Astrocyte of the cerebellum (primary cell): ENCODE results near the gene LMO7.

Experiments used
- DNase-seq: peaks from one replicate; pipeline ENCODE4 v3.0.0-alpha.2; 2011; ENCODE audit warnings: low read depth
- H3K4me3 ChIP-seq: 2 replicates; pipeline ENCODE4 v1.5.1; 2011; ENCODE audit warnings: mild to moderate bottlenecking, low read depth, low read length, moderate library complexity
- in situ Hi-C: cut with HindIII; loops from 2 replicates; pipeline ENCODE4 v1.10.0; 2017; ENCODE audit warnings: low sequenced_read_pairs
- TF ChIP-seq, protein P1 (sequence below): IDR thresholded peaks from 2 replicates; pipeline ENCODE4 v1.5.1; 2012; ENCODE audit warnings: low read length, low read depth, moderate library complexity, mild to moderate bottlenecking; ENCODE audit errors: missing control alignments

LMO7 gene

GRCh38 chr13:75806117-75806516 lies 170.0 kb downstream of the LMO7 start:
- TF ChIP-seq, protein P1, sequence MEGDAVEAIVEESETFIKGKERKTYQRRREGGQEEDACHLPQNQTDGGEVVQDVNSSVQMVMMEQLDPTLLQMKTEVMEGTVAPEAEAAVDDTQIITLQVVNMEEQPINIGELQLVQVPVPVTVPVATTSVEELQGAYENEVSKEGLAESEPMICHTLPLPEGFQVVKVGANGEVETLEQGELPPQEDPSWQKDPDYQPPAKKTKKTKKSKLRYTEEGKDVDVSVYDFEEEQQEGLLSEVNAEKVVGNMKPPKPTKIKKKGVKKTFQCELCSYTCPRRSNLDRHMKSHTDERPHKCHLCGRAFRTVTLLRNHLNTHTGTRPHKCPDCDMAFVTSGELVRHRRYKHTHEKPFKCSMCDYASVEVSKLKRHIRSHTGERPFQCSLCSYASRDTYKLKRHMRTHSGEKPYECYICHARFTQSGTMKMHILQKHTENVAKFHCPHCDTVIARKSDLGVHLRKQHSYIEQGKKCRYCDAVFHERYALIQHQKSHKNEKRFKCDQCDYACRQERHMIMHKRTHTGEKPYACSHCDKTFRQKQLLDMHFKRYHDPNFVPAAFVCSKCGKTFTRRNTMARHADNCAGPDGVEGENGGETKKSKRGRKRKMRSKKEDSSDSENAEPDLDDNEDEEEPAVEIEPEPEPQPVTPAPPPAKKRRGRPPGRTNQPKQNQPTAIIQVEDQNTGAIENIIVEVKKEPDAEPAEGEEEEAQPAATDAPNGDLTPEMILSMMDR: no peak
- no peak overlapping the region for H3K4me3 ChIP-seq
- DNase-seq: no peak
- in situ Hi-C loops: no loop called here

DNA sequence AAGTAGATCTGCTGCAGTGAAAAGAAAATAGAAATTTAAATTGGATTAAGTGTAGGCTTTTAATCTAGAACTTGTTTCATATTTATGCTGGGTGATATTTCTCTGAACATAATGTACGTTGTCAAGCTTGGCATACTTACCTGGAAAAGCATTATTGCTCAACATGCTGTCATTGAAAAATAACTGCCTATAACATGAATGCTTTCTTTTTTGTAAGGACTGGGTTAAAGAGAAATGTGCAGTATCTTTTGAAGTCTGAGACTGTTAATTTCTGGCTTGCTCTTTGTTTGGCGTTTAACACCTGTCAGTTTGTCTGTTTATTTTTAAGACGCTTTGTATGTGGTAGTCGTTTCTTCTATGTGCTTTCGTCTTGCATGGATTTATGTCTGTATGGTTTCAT lies 175.2 kb downstream of the LMO7 start:
- no peak overlapping the region for H3K4me3 ChIP-seq
- DNase-seq: no peak
- TF ChIP-seq, protein P1: no peak
- in situ Hi-C loops: no loop called here

GRCh38 chr13:75811841-75812240 lies 175.7 kb downstream of the LMO7 start:
- DNase-seq: no peak
- H3K4me3 ChIP-seq: no peak overlapping the region
- TF ChIP-seq, protein P1: no peak
- in situ Hi-C loops: no loop called here

- in situ Hi-C loops: no loop called here
- DNase-seq: no peak
- TF ChIP-seq, protein P1: no peak
- H3K4me3 ChIP-seq: no peak overlapping the region
Measured at GRCh38 chr13:75812751-75813181, 176.6 kb downstream of the LMO7 start.

DNA sequence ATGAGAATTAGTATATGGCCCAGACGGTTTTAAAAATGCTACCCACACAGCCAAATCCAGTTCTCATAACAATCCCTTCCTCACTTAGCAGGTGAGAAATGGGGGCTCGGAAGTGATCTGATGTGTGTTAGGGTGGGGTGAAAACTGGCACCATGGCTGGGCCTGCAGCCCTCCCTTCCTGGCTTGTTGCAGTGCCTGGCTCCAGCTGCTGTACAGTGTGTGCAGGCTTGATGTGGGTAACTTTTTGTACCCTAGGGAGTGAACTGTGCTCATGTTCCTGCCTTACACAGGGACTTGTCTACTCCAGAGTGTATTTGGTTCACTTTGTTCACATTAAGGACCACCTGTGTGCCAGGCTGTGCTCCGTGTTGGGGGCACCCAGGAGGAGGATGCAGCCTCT lies 177.2 kb downstream of the LMO7 start:
- H3K4me3 ChIP-seq: no peak overlapping the region
- DNase-seq: no peak
- in situ Hi-C loops: no loop called here
- TF ChIP-seq, protein P1: no peak

DNA sequence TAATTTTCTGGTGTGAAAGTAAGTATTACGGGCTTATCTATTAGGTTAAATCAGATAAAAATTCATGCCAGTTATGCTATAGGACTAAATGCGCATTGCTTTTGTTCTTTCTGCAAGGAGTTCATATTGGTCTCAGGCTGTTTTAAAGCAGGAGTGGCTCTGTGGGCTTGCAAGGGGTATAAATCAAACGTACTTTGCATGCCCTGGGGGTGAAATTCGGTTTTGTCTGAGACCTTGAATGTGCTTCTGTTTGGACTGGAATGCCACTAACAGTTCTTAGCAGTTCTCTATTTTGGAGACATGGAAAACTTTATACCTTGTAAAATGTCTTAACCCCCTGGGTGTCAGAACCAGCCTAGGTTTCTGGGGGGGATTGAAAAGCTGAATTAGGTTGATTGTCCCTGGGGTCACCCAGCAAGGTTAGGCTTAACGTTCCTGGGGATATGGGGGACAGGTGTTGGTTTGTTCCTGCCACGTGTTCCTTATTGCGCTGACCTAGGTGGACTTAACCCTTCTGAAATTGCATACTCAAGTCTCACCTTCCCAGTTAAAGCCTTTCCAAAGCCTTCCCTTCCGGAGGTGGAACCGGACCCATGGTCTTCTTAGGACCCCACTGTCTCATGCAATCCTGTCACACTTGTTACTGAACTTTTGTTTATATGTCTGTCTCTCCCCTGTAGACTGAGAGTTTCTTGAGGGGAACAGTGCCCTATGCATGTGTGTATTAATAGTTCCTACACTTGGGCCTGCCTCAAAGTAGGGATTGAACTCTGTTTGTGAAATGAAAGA lies 182.2 kb downstream of the LMO7 start:
- DNase-seq: no peak
- in situ Hi-C loops: no loop called here
- no peak overlapping the region for H3K4me3 ChIP-seq
- TF ChIP-seq, protein P1: no peak
